ENCODE results near the gene GRIN1.

DNA sequence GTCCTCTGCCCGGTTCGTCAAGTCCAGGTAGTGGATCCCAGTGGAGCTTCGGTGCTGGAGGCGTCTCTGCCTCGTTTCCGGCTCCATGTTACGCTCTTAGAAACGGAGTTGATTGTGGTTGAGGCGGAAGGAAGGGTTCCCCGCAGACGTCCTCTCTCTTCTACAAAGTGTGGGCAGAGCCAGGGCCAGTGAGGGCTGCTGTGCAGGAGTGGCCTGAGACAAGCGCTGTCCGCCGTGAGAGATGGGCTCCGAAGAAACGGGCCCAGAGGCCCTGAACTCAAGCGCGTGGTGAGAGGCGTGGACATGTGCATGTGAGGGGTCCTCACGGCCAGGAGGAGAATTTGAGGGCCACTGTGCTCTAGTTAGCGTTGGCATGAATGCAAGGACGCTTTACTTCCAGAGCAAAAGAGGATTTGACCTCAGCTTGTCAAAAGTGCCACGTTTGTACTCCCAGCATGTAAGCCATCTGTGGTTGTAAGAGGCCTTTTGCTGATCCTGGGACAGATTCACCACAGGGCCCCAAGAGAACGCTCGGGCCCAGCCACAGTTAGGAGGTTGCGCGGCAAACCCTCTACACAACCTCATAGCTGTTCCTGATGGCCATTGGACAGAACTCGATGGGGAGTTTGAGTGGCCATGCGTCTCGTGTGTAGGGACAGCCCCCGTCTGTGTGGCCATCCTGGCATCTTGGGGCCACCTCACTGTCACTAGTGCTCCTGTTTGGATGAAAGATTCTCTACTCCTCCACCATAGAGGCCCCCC, 42.0 kb upstream of the GRIN1 start:
- TF ChIP-seq, protein P1, sequence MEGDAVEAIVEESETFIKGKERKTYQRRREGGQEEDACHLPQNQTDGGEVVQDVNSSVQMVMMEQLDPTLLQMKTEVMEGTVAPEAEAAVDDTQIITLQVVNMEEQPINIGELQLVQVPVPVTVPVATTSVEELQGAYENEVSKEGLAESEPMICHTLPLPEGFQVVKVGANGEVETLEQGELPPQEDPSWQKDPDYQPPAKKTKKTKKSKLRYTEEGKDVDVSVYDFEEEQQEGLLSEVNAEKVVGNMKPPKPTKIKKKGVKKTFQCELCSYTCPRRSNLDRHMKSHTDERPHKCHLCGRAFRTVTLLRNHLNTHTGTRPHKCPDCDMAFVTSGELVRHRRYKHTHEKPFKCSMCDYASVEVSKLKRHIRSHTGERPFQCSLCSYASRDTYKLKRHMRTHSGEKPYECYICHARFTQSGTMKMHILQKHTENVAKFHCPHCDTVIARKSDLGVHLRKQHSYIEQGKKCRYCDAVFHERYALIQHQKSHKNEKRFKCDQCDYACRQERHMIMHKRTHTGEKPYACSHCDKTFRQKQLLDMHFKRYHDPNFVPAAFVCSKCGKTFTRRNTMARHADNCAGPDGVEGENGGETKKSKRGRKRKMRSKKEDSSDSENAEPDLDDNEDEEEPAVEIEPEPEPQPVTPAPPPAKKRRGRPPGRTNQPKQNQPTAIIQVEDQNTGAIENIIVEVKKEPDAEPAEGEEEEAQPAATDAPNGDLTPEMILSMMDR (IDR thresholded peaks at IDR 0.05; ENCODE audit: poor library complexity): no peak
- no peak for TF ChIP-seq EZH2phosphoT487 (IDR thresholded peaks at IDR 0.05; ENCODE audit: low read depth, severe bottlenecking, unreplicated experiment)

All from hepatocyte (in vitro differentiated cells).